AG04449 (cell line): ENCODE measurements around the gene ITIH5.
"Not testable (repeated sequence)": the region's sequence is repeated elsewhere in the genome, so short reads cannot be mapped to it uniquely, and the experiment has no call there.

Experiments
- CTCF ChIA-PET: fragments of 350-600 bp; formaldehyde crosslinking; extraction: SDS; loops from one replicate; lab custom pipeline; 2021; ENCODE audit warnings: antibody characterized with exemption; lab: Yijun Ruan, JAX
- POLR2A ChIA-PET: fragments of 400-600, 350-600 bp; formaldehyde crosslinking; extraction: SDS; loops from one replicate; lab custom pipeline; 2020; ENCODE audit warnings: antibody characterized with exemption, inconsistent platforms; lab: Yijun Ruan, JAX
- DNase-seq: peaks from one replicate; pipeline ENCODE4 v3.0.0-alpha.2; 2010; ENCODE audit warnings: low read depth, low spot score
- H3K4me3 ChIP-seq: 2 replicates; pipeline ENCODE4 v1.5.1; 2011; ENCODE audit warnings: low read depth, mild to moderate bottlenecking, control low read depth, low read length
- CTCF ChIP-seq: IDR thresholded peaks from one replicate; pipeline ENCODE4 v1.5.1; 2011; ENCODE audit warnings: mild to moderate bottlenecking, moderate library complexity, low read length, control low read depth, inconsistent platforms; ENCODE audit not compliant: insufficient read depth; ENCODE audit errors: missing control alignments

ITIH5 gene

GRCh38 chr10:7701158-7701742 is 34.5 kb upstream of the ITIH5 start:
- no peak for DNase-seq
- TF ChIP-seq CTCF: no peak
- no peak overlapping the region for H3K4me3 ChIP-seq
- CTCF ChIA-PET: no interaction called here
- POLR2A ChIA-PET: no interaction called here

GRCh38 chr10:7700577-7701125 is 33.9 kb upstream of the ITIH5 start:
- CTCF ChIA-PET: no interaction called here
- DNase-seq: no peak
- POLR2A ChIA-PET: no interaction called here
- TF ChIP-seq CTCF: no peak
- H3K4me3 ChIP-seq: no peak overlapping the region

GRCh38 chr10:7697426-7697825 is 30.7 kb upstream of the ITIH5 start:
- no peak overlapping the region for H3K4me3 ChIP-seq
- no peak for TF ChIP-seq CTCF
- POLR2A ChIA-PET: no interaction called here
- CTCF ChIA-PET: interaction anchor here (1.1 to 2.3 kb wide), 2 partner anchors 8 to 10 kb away, joined by 3 to 9 read pairs; no protein-coding TSS in a partner anchor
- no peak for DNase-seq

GRCh38 chr10:7696545-7696944 is 29.8 kb upstream of the ITIH5 start:
- POLR2A ChIA-PET: no interaction called here
- CTCF ChIA-PET: no interaction called here
- TF ChIP-seq CTCF: no peak
- DNase-seq: no peak
- H3K4me3 ChIP-seq: no peak overlapping the region

- POLR2A ChIA-PET, H3K4me3 ChIP-seq, DNase-seq, CTCF ChIA-PET: not testable (repeated sequence)
Measured at GRCh38 chr10:7693194-7693593, 26.4 kb upstream of the ITIH5 start.

GRCh38 chr10:7692368-7692767 is 25.6 kb upstream of the ITIH5 start:
- CTCF ChIA-PET, H3K4me3 ChIP-seq, DNase-seq, POLR2A ChIA-PET: not testable (repeated sequence)

GRCh38 chr10:7690885-7691597 is 24.3 kb upstream of the ITIH5 start:
- CTCF ChIA-PET, DNase-seq, POLR2A ChIA-PET, H3K4me3 ChIP-seq: not testable (repeated sequence)

- ChIA-PET CTCF (interaction anchor here (0.8 to 7.0 kb wide), 2 partner anchors 8 to 164 kb away, joined by 3 to 49 read pairs; no protein-coding TSS in a partner anchor), POLR2A (no interaction called here)
- no peak for DNase-seq
- no peak overlapping the region for H3K4me3 ChIP-seq
- no peak for TF ChIP-seq CTCF
Measured at GRCh38 chr10:7689591-7689990, 22.8 kb upstream of the ITIH5 start.
